HL-60 (cell line): ENCODE data around the gene LSM5.

Source experiments
- CTCF ChIP-seq: IDR thresholded peaks from one replicate; pipeline ENCODE4 v1.5.1; 2011; ENCODE audit warnings: low read length, control low read depth, inconsistent platforms; ENCODE audit not compliant: insufficient read depth
- GABPA ChIP-seq: IDR thresholded peaks from 2 replicates; pipeline ENCODE4 v1.6.1; 2012; ENCODE audit warnings: low read depth
- POLR2AphosphoS5 ChIP-seq: IDR thresholded peaks from 2 replicates; pipeline ENCODE4 v1.6.1; 2012; ENCODE audit warnings: low read depth
- SPI1 ChIP-seq: IDR thresholded peaks from 2 replicates; pipeline ENCODE4 v1.6.1; 2012; ENCODE audit warnings: low read depth, mild to moderate bottlenecking, borderline replicate concordance

- TF ChIP-seq CTCF (no peak), POLR2AphosphoS5 (no peak), GABPA (no peak), SPI1 (no peak)
Observed at GRCh38 chr7:32518534-32519140, 28.5 kb upstream of the LSM5 start.
